GM19395 (cell line): Measurements from ENCODE around the gene EFCAB8.
"Not testable (repeated sequence)": the region's sequence is repeated elsewhere in the genome, so short reads cannot be mapped to it uniquely, and the experiment has no call there.

ENCODE experiments used
- ATAC-seq: cut with Tn5 transposase; IDR thresholded peaks from one replicate; pipeline ENCODE4 v1.9.1; 2021; ENCODE audit warnings: mild to moderate bottlenecking, moderate library complexity; ENCODE audit not compliant: unreplicated experiment

Gene EFCAB8

DNA sequence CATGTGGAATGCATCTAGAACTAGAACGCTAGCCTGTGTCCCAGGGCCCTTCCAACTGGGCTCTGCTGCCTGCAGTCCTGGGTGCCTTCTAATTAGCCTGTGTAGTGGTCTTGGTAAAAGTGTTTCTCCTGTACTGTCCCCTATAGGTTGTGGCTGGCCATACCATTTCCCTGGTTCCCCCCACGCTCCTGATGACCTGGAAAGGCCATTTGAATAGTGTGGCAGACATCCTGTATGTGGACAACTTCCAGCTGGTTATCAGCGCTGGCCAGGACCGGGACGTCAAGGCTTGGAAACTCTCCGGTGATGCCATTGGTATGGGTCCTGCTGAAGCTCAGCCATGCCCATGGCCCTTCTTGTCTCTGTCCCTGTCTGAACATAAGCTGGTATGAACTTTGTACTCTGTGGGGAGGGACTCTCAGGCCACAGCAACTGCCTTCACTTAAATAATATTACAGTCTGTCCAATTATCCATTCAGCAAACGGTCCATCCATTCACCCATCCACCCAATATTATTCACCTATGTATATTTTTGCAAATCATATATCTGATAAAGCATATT lies 84.8 kb downstream of the EFCAB8 start:
- no peak for ATAC-seq

DNA sequence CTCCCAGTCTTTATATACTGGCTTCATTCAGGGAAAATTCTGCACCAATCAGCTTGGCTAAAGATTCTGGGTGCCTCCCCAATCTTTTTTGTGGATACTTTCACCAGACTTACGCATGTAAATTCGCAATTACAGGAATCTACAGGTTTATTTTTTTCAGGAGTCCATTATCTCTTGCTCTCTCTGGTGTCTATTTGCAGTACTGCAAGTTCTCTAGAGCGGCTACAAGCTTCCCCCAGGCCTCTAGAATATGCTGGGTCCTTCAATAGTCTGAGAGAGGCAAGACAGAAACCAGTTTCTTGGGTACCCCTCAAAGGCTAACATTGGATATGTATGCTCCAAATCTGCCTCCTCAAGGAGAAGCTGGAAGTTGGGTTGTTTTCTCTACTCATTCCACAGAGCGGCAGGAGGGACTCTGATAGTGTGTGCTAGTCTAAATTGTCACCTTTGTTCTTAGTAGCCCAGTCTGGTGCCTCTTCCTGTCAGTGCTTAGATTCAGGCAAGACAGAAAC lies 87.0 kb downstream of the EFCAB8 start:
- ATAC-seq = no peak

DNA sequence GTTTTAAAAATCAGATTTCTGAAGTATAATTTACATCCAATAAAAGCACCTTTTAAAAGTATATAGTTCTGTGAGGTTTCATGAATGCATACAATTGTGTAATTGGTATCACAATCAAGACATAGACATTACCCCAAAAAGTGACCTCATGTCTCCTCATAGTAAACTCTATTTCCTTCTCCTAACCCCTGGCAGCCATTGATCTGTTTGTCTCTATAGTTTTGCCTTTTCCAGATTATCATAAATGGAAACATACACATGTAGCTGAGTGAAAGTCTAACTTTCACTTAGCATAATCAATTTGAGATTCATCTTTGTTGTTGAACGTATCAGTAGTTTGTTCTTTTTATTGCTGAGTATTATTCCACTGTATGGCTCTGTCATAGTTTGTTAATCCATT lies 87.9 kb downstream of the EFCAB8 start:
- ATAC-seq = no peak

DNA sequence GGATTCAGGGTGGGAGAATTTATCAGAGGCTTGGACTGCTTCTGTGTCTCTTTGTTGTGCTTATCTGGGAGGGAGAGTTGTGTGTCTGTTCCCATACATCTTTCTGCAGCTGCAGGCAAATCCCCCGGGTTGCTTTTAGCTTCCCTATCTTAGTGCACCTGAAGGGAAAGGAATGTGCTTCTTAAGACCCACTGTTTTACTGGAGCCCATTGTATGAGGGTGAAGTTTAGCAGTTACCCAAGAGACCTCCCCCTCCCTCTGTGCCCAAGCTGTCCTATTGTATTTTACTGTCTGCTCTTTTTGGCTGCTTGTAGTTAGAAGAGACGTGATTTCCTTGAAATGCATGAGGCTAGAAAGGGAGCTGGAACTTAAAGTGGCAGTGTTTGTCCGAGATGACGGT lies 91.8 kb downstream of the EFCAB8 start:
- not testable (repeated sequence) for ATAC-seq

DNA sequence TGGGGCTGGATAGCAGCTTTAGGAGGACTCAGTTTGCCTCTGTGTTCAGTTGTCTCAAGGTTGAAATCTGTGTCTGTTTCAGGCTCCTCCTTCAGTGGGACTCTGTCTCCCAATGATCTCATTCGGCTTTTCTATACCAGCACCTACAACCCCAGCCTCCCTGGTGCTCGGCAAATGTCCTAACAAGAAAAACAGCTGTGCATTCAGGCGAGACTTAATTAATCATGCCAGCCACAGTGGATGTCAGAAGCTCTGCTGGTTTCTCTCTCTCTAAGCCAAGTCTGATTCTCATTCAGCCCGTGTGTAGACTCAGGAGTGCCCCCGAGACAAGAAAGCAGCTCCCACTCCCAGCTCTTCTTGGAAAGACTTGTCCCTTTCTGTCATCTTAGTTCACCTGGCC lies 98.7 kb downstream of the EFCAB8 start:
- no peak for ATAC-seq

DNA sequence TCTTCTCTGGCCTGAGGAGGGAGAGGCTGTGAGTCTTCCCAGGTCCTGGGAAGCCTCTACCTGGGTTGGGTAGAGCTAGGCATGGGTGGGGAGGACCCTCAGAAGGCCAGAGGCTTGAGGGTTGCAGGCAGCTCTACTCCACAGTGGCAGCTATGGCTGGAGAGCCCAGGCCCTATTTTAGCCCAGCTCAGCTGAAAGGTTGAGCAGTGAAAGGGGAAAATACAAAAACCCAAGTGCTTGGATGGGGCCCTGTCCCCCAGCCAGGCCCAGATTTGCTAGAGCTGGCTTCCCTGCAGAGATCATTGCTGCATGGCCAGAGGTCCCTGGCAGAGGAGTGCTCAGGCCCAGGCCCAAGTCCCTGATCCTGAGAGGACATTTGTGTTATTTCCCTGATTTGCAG lies 99.9 kb downstream of the EFCAB8 start:
- ATAC-seq = no peak

DNA sequence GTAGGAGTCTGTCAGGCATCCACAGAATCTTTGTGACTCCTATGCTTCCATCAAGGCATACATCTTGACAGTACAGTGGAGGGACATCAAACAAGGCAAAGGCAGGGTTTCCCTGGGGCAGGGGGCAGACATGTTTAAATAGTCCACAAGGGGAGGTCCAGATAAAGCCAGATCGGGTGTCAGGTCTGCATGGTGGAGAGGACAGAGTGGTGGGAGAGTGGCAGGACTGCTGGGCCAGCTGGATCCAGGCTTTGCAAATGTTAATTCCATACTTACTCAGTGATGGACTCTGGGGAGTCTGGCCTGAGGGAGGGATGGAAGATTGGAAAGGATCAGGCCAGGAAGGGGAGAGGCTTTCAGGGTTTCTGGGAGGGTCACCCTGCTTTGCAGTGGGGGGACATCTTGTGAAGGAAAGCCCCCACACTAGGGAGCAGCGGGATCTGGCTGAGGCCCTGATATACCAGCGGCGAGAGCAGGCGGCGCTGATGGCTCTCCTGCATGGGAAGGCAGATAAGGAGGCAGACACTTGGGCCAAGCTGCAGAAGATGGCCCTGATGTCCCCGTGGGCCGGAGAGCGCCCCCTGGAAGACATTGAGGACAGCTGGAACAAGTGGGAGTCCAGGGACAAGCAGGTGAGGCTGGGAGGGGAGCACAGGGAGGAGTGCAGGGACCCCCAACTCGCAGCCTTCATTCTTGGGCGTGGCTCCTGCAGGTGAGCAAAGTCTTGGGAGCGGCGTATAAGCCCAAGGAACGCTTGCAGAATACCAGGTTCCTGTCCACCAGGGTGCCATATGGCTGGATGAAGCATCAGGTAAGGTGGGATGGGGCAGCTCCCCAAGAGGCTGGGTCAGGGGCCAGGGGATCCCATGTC lies 100.9 kb downstream of the EFCAB8 start:
- no peak for ATAC-seq

DNA sequence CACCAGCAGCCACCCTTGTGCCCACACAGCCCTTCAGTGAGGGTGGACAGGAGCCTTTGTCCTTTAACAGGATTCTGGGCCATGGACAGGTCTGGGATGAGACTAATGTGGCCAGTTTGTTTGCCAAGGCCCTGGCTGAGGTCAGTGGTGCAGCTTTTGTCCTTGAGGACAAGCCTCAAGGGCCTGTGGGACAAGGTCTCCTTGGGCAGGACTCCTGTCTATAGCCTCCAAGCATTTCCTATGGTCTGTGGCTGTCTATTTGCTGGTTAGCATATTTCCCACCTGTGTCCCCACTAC lies 101.4 kb downstream of the EFCAB8 start:
- no peak for ATAC-seq

DNA sequence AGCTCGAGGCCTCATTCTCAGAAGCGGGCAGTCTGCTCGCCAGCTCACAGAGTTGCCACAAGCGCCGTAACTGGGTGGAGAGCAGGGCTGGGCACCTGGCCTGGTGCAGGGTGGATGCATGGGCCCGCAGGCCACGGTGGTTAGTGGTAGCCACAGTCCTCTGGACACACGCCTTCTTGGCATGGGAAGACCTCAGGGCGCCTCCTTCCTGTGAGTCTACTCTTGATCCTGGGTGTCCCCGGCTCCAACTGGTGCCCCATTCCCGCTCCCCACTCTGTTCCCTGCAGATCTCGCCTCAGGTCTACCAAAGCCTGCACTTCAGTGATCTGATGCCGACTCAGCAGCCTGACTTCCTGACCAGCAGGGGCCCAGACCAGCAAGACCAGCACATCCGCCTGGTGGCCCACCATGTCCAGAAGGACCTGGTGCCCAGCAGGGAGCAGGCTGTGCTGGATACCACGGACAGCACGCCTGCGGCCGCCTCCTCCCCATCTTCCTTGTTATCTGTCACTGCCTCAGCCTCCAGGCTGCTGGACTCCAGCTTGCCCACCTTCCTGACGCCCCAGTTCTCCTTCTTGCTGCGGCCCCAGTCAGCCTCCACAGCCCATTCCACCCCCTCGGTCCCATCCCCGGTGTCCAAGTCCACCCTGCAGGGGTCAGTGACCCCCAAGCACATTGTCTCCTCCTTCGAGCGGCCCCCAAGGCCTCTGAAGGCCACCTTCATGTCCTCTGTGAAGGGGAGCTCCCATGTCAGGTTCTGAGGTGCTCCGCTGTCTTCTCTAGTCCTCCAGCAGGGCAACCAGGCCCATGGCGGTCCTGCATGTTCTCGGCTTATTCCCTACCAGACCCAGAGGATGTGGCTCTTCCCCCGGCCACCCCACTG lies 102.4 kb downstream of the EFCAB8 start:
- ATAC-seq = no peak

DNA sequence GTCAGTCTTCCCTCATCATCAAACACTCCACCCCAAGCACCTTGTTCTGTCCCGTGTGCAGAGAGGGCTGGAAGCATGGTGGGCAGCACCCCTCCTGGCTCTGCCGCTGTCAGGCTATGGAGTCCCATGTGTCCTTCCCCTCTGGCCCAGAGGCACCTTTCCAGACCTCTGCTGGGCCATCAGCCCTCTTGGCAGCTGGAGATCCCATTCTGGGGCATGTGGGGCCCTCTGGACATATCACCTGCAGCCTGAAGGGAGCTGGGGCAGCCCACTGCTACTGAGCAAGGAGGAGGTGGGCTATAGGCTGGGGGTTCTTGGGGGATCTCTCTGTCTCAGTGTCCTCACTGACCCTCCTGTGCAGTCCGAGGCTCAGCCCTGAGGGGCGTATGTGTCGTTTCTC lies 103.3 kb downstream of the EFCAB8 start:
- ATAC-seq = no peak

DNA sequence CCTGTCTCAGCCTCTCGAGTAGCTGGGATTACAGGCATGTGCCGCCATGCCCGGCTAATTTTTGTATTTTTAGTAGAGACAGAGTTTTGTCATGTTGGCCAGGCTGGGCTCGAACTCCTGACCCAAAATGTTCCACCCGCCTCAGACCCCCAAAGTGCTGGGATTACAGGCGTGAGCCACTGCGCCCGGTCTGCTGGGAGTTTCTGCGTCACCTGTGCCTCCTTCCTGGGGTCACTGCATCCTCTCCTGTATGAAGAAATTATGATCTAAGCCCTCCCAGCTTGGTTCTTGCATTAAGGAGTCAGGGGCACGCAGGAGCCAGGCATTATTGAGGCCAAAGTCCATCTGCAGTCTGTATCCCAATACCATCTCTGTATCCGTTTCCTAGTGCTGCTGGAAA lies 103.9 kb downstream of the EFCAB8 start:
- not testable (repeated sequence) for ATAC-seq

DNA sequence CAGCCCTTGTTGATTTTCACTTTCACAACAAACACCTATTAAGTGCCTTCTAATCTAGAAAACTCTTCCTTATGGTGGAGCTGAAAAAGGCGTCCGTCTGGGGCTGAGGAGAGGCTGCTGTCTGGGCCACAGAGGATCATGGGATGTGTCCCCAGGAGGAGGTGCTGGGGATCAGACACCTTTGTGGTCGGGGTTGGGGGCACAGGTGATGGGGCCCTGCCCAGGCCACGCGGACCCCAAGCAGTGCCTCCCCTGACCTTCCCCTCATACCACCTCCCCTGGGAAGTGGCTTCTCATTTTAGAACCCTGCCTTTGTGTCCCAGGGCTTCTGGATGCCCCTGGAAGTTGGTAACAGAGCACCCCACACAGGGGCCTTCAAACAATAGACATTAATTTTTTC lies 104.5 kb downstream of the EFCAB8 start:
- ATAC-seq = no peak

DNA sequence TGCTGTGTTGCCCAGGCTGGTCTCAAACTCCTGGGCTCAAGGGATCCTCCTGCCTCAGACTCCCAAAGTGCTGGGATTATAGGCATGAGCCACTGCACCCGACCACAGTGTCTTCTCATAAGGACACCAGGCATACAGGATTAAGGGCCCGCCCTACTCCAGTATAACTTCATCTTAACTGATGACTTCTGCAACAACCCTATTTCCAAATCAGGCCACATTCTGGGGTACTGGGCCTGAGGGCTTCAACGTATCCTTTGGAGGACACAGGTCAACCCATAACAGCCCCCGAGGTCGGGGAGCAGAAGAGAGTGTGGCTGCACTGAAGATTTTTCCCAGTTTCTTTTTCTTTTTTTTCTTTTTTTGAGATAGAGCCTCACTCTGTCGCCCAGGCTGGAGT lies 105.9 kb downstream of the EFCAB8 start:
- ATAC-seq = no peak

DNA sequence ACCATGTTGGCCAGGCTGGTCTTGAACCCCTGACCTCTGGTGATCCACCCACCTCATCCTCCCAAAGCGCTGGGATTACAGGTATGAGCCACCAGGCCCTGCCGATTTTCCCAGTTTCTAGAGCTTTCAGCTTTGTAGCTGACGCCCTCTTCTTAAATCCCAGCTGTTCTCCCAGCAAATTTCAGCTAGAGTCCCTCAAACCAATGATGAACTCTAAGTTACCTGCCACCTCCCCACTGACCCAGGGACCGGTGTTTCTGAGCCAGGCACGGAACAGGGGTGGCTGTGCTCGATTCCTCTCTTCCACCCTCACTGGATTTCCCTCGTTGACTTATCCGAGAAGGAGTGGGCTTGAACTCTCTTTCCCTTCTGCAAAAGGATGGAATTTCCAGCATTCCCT lies 106.4 kb downstream of the EFCAB8 start:
- no peak for ATAC-seq

DNA sequence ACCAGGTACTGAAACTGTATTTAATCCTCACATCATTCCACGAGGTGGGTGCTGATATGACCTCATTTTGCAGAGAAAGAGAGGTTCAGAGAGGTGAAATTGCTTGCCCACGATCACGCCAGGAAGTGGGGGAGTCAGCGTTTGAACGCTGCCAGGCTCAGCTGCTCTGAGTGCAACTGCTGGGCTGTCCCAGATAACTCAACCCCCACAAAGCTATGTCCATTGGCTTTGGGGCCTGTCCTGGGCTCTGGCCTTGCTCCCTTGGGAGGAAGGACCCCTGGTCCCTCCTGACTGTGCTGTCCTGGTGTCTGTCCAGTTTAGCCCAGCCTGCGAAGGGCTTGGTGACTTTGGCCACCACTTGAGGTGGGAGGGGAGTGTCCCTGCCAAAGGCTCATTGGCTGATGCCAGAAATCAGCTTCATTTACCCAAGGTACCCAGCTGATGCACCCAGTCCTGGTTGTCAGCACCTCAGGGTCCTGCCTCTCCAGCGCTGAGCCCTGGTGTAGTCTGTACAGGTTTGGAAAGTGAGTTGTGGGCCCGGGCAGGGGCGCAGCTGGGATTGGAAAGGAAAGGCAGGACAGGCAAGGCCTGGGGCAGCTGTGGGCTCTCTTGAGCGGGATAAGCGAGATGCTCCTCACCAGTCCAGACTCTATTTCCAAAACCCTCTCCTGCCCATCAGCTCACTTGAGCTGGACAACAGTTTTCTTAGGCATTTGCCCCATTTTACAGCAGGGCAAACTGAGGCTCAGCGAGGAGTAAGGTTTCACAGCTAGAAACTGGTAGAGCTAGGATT lies 107.1 kb downstream of the EFCAB8 start:
- no peak for ATAC-seq

DNA sequence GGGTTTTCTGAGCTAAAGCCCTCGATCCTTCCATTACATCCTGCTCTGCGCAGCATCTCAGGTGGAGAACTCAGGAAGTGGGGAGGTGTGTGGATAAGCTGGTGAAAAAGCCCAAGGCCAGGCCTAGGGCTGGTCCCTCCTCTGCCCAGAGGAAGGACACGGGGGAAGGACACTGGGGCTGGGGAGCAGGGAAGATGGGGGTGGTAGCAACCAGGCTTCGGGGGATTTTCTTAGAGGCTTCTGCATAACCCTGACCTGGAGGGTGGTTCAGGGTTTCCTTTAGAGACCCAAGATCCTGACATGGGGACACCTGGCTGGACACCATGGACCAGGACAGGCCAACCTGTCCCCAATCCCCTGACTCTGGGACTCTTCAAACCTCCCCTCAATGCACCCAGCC lies 107.7 kb downstream of the EFCAB8 start:
- ATAC-seq = no peak

DNA sequence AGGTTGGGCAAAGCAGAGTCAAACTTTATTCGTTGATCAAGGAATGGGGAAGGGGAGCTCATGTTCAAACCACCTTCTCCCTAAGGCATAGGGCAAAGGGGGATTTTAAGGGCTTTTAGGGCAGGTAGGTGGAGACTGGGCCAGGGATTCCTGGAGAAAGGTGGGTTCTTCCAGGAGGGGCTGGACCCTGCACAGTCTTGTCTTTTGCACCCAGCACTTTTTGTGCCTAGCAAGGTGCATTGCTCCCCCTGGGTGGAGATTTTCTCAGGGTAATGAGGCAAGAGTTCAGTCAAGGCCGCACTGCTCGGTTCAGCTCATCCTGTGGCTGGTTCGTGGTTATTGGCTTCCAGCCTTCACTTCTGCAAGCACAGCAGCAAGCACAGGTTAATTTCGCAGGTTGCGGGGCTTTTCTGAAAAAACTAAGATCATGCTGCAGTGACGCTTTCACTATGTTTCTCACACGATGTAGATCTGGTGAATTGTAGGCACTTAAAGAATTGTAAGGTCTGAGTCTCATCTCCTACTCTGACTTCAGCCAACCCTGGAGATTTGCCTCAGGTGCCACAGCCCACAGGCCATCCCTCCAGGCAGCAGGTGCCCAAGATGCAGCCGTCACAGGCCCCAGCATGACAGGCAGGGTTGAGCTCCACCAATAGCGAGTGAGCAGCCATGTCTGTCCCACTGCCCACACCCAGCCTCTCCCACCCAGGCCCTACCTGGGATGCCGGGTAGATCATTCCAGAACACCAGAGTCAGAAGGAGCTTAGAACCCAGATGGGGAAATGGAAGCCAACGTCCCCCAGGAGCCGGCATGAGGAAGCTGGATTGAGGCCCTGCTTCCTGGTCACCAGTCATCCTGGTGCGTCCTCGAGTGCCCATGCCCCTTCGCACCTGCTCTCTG lies 108.4 kb downstream of the EFCAB8 start:
- no peak for ATAC-seq

DNA sequence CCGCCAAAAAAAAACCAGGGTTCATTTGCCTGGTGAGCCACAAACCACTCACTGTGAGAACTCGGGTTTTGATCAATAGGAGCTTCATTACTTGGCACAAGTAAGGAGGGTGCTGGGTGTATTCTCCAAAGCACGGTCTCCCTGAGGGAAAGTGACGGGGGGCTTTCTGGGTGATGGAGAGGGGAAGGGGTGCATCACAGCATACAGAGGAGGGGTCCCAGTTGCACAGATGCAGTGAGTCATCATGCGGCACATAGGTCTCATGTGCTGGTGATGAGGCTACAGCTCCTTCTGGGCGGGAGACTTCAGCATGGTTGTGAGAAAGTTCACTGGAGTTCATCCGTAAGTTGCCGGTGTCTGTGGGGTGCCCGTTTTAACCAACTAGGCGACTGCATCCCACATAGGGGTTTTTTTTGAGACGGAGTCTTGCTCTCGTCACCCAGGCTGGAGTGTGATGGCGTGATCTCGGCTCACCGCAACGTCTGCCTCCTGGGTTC lies 109.3 kb downstream of the EFCAB8 start:
- no peak for ATAC-seq

DNA sequence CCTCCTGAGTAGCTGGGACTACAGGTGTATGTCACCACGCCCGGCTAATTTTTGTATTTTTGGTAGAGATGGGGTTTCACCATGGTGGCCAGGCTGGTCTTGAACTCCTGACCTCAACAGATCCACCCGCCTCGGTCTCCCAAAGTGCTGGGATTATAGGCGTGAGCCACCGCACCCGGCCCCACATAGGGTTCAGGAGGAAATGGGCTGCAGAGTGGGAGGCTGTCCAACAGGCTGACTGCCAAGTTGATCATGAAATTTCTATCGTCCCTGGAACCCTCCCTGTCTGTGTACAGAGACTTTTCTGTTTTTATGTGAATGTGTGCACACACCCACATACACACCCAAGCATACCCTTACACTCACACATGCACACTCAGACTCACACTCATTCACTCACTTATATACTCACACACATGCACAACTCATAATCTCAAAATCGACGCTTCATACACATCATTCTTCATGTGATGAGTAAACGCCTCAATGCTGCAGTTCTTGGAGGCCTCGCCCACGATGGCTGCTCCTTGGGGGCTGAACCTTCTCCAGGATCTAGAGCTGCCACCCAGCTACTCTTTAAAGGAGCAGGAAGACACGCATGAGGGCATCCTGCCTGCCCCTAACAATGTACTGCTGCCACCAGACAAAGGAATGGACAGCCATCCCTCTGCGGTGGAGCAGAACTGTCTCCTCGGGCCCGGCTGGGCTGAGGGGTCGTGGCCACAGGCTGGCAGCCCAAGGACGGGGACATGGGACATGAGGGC lies 109.9 kb downstream of the EFCAB8 start:
- ATAC-seq = no peak
